WTC11 (cell line): ENCODE data around the gene MBP. TPM values are rescaled to one million over a fixed set of nuclear protein-coding genes. Genes with fewer than 3 reads are reported as not detected.

Experiments used
- ATAC-seq: fragments of 200-7000 bp; cut with Tn5 transposase; 2 replicates; pipeline ENCODE4 v1.10.0; 2021; ENCODE audit warnings: mild to moderate bottlenecking, moderate library complexity
- CTCF ChIA-PET: fragments of 300-600 bp; sonication (Branson Sonifier 250); formaldehyde crosslinking; loops from one replicate; lab custom pipeline; 2021; ENCODE audit warnings: antibody characterized with exemption; lab: Charles Lee
- POLR2A ChIA-PET: fragments of 350-600 bp; sonication (Branson Sonifier 250); formaldehyde crosslinking; loops from one replicate; lab custom pipeline; 2021; ENCODE audit warnings: antibody characterized with exemption; lab: Charles Lee
- DNase-seq: peaks from one replicate; pipeline ENCODE4 v3.0.0; 2021; ENCODE audit warnings: low spot score
- H3K27ac Mint-ChIP-seq: 2 replicates; pipeline ENCODE4 v1.8.0; 2021; ENCODE audit warnings: mixed read lengths
- H3K27me3 Mint-ChIP-seq: 2 replicates; pipeline ENCODE4 v1.8.0; 2021; ENCODE audit warnings: low read depth, mild to moderate bottlenecking, moderate library complexity, mixed read lengths
- H3K36me3 Mint-ChIP-seq: 2 replicates; pipeline ENCODE4 v1.8.0; 2021; ENCODE audit warnings: mixed read lengths
- H3K4me1 Mint-ChIP-seq: 2 replicates; pipeline ENCODE4 v1.8.0; 2022; ENCODE audit warnings: mixed read lengths
- H3K4me3 Mint-ChIP-seq: 2 replicates; pipeline ENCODE4 v1.8.0; 2021; ENCODE audit warnings: mild to moderate bottlenecking, moderate library complexity, mixed read lengths
- H3K9me3 Mint-ChIP-seq: 2 replicates; pipeline ENCODE4 v1.8.0; 2021; ENCODE audit warnings: mixed read lengths
- ARID4B ChIP-seq: sonication (generic); formaldehyde crosslinking; IDR thresholded peaks from 2 replicates; pipeline ENCODE4 v1.8.0; 2023; ENCODE audit warnings: missing genetic modification reagents, mild to moderate bottlenecking, borderline replicate concordance
- ATF1 ChIP-seq: sonication (generic); formaldehyde crosslinking; IDR thresholded peaks from 2 replicates; pipeline ENCODE4 v1.8.1; 2023; ENCODE audit warnings: mild to moderate bottlenecking, moderate library complexity, missing genetic modification reagents
- CDX4 ChIP-seq: fragments of 250-450 bp; sonication (Bioruptor Pico); IDR thresholded peaks from 2 replicates; pipeline ENCODE4 v1.9.0; 2021; ENCODE audit warnings: moderate library complexity, mild to moderate bottlenecking, inconsistent platforms, borderline replicate concordance
- CREM ChIP-seq: sonication (generic); formaldehyde crosslinking; IDR thresholded peaks from 2 replicates; pipeline ENCODE4 v1.8.1; 2022; ENCODE audit warnings: mild to moderate bottlenecking, missing genetic modification reagents, moderate library complexity
- EMX1 ChIP-seq: fragments of 250-450 bp; sonication (Bioruptor Pico); IDR thresholded peaks from 2 replicates; pipeline ENCODE4 v1.8.0; 2021; ENCODE audit warnings: mild to moderate bottlenecking
- GRHL2 ChIP-seq: fragments of 250-450 bp; sonication (Bioruptor Pico); IDR thresholded peaks from 2 replicates; pipeline ENCODE4 v1.8.0; 2022; ENCODE audit warnings: mild to moderate bottlenecking, moderate library complexity; ENCODE audit not compliant: insufficient replicate concordance, severe bottlenecking
- HMGA2 ChIP-seq: fragments of 250-450 bp; sonication (Bioruptor Pico); IDR thresholded peaks from 2 replicates; pipeline ENCODE4 v1.4.0; 2021; ENCODE audit warnings: mild to moderate bottlenecking, moderate library complexity
- JAZF1 ChIP-seq: fragments of 250-450 bp; sonication (Bioruptor Pico); IDR thresholded peaks from 2 replicates; pipeline ENCODE4 v1.9.0; 2021; ENCODE audit warnings: moderate library complexity, mild to moderate bottlenecking, inconsistent platforms
- JUN ChIP-seq: sonication (generic); formaldehyde crosslinking; IDR thresholded peaks from 2 replicates; pipeline ENCODE4 v1.8.0; 2023; ENCODE audit warnings: mild to moderate bottlenecking, missing genetic modification reagents
- KAT7 ChIP-seq: sonication (generic); formaldehyde crosslinking; IDR thresholded peaks from 2 replicates; pipeline ENCODE4 v1.8.1; 2023; ENCODE audit warnings: missing genetic modification reagents, mild to moderate bottlenecking, borderline replicate concordance
- NR1H2 ChIP-seq: sonication (generic); formaldehyde crosslinking; IDR thresholded peaks from 2 replicates; pipeline ENCODE4 v1.9.0; 2021; ENCODE audit warnings: mild to moderate bottlenecking, moderate library complexity, missing genetic modification reagents
- NR2C2 ChIP-seq: sonication (generic); formaldehyde crosslinking; IDR thresholded peaks from 2 replicates; pipeline ENCODE4 v1.8.0; 2022; ENCODE audit warnings: mild to moderate bottlenecking, missing genetic modification reagents
- RELA ChIP-seq: sonication (generic); formaldehyde crosslinking; IDR thresholded peaks from 2 replicates; pipeline ENCODE4 v1.8.1; 2022; ENCODE audit warnings: missing genetic modification reagents, mild to moderate bottlenecking, borderline replicate concordance
- SOX15 ChIP-seq: fragments of 250-450 bp; sonication (Bioruptor Pico); IDR thresholded peaks from 2 replicates; pipeline ENCODE4 v1.9.0; 2021; ENCODE audit warnings: mild to moderate bottlenecking
- SP1 ChIP-seq: sonication (generic); formaldehyde crosslinking; conservative IDR thresholded peaks from 2 replicates; pipeline ENCODE4 v1.8.1; 2022; ENCODE audit warnings: missing genetic modification reagents
- ZBTB21 ChIP-seq: sonication (generic); formaldehyde crosslinking; IDR thresholded peaks from 2 replicates; pipeline ENCODE4 v1.8.1; 2023; ENCODE audit warnings: mild to moderate bottlenecking, missing genetic modification reagents, borderline replicate concordance
- ZBTB43 ChIP-seq: sonication (generic); formaldehyde crosslinking; IDR thresholded peaks from 2 replicates; pipeline ENCODE4 v1.8.1; 2023; ENCODE audit warnings: mild to moderate bottlenecking, missing genetic modification reagents
- ZNF138 ChIP-seq: sonication (generic); formaldehyde crosslinking; conservative IDR thresholded peaks from 2 replicates; pipeline ENCODE4 v1.8.1; 2022; ENCODE audit warnings: mild to moderate bottlenecking, moderate library complexity, missing genetic modification reagents
- ZNF263 ChIP-seq: sonication (generic); formaldehyde crosslinking; IDR thresholded peaks from 2 replicates; pipeline ENCODE4 v1.8.1; 2022; ENCODE audit warnings: low read depth, mild to moderate bottlenecking, moderate library complexity, missing genetic modification reagents
- total RNA-seq: library from RNA; stranded (reverse); gene quantifications from 3 replicates; pipeline ENCODE4 v1.2.3, GENCODE V29; 2021
- TF ChIP-seq, protein P1 (sequence below): sonication (generic); formaldehyde crosslinking; IDR thresholded peaks from 2 replicates; pipeline ENCODE4 v1.8.0; 2022; ENCODE audit warnings: mild to moderate bottlenecking, missing genetic modification reagents

MBP gene
- total RNA-seq, 1 experiment from 2014 or later: 19.6 TPM

DNA sequence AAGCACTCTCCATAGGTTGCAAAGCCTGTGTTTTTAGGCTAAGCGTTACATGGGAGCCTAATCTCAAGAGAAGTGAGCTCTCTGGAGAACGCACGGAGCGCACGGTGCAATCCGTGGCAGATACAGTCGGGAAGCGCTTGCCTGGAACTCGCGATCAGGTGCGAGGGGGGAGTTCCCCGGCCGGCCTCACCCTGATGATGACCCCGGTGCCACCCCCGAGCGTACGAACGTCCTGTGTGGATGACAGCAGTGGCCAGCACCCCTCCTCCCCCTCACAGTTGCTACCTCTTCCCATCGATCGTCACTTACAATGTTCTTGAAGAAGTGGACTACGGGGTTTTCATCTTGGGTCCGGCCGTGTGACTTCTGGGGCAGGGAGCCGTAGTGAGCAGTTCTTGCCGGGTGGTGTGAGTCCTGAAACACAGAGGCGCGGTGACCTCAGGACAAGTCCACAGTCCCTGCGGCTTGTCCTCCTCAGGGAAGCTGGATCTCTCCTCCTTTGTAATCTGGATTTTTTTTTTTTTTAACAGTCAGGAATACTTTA lies 142.9 kb downstream of the MBP start:
- peaks cover 18% of the 10 kb centered on the region for H3K4me1 Mint-ChIP-seq
- H3K27me3 Mint-ChIP-seq: no peaks in the 10 kb centered on the region; the same call in 1 of the 2 replicates
- no peaks in the 10 kb centered on the region for H3K36me3 Mint-ChIP-seq
- H3K9me3 Mint-ChIP-seq: no peaks in the 10 kb centered on the region
- ChIA-PET POLR2A (no interaction called here), CTCF (interaction anchor here (1.3 to 2.8 kb wide), 2 partner anchors 11 to 14 kb away, joined by 3 to 11 read pairs; no protein-coding TSS in a partner anchor)
- H3K27ac Mint-ChIP-seq: no peak overlapping the region
- no peak for DNase-seq
- no peak for ATAC-seq
- no peak overlapping the region for H3K4me3 Mint-ChIP-seq
- TF ChIP-seq JAZF1 (CRISPR knock-in tag) (no peak), ZBTB43 (CRISPR knock-in tag) (no peak), RELA (no peak), JUN (no peak)
- TF ChIP-seq, all 79 proteins: peak for 0

- ChIA-PET POLR2A (no interaction called here), CTCF (interaction anchor here (0.8 to 2.8 kb wide), 4 partner anchors 8 to 73 kb away, joined by 3 to 11 read pairs (median 4); no protein-coding TSS in a partner anchor)
- Mint-ChIP-seq H3K4me3 (no peak overlapping the region), H3K4me1 (peaks cover 20% of the 10 kb centered on the region), H3K27me3 (no peaks in the 10 kb centered on the region; the same call in 1 of the 2 replicates), H3K27ac (no peak overlapping the region), H3K9me3 (no peaks in the 10 kb centered on the region), H3K36me3 (no peaks in the 10 kb centered on the region)
- no peak for ATAC-seq
- no peak for TF ChIP-seq GRHL2 (CRISPR knock-in tag)
- TF ChIP-seq JUN: no peak
- TF ChIP-seq, protein P1, sequence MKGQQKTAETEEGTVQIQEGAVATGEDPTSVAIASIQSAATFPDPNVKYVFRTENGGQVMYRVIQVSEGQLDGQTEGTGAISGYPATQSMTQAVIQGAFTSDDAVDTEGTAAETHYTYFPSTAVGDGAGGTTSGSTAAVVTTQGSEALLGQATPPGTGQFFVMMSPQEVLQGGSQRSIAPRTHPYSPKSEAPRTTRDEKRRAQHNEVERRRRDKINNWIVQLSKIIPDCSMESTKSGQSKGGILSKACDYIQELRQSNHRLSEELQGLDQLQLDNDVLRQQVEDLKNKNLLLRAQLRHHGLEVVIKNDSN (CRISPR knock-in tag): no peak
- no peak for TF ChIP-seq HMGA2 (CRISPR knock-in tag)
- TF ChIP-seq NR1H2 (CRISPR knock-in tag): no peak
- TF ChIP-seq SOX15 (CRISPR knock-in tag): no peak
- TF ChIP-seq EMX1 (CRISPR knock-in tag): no peak
- TF ChIP-seq ATF1 (CRISPR knock-in tag): no peak
- TF ChIP-seq ZBTB21: no peak
- TF ChIP-seq CREM (CRISPR knock-in tag): no peak
- no peak for TF ChIP-seq ARID4B
- no peak for TF ChIP-seq ZNF263
- no peak for TF ChIP-seq KAT7 (CRISPR knock-in tag)
- no peak for TF ChIP-seq CDX4 (CRISPR knock-in tag)
- no peak for TF ChIP-seq NR2C2 (CRISPR knock-in tag)
- no peak for TF ChIP-seq SP1 (CRISPR knock-in tag)
- TF ChIP-seq ZNF138: no peak
- DNase-seq: no peak
Measured at GRCh38 chr18:76988827-76989646, 143.5 kb downstream of the MBP start.
